ENCODE data around the gene CABLES1.

Gene CABLES1

DNA sequence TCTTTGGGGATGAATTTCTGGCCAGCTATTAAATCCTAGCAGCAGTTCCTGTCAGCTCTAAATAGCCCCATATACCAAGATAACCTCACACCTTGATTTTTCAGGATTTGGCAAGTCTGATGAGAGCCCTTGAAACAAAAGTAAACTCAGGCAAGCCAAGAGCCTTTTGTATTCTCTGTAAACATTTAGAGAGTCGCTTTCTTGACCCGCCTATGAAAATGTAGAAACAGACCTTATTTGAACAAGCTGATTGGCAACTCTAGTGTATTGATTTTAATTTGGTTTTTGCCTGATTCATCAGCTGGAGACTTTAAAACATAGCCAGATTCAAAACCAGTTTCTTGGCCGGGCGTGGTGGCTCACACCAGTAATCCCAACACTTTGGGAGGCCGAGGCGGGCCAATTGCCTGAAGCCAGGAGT is 43.4 kb downstream of the CABLES1 start:
- no peak overlapping the region for H3K27ac Mint-ChIP-seq
- H3K27me3 Mint-ChIP-seq, result no peaks in the 10 kb centered on the region
- peaks cover 6% of the 10 kb centered on the region for H3K4me1 Mint-ChIP-seq

DNA sequence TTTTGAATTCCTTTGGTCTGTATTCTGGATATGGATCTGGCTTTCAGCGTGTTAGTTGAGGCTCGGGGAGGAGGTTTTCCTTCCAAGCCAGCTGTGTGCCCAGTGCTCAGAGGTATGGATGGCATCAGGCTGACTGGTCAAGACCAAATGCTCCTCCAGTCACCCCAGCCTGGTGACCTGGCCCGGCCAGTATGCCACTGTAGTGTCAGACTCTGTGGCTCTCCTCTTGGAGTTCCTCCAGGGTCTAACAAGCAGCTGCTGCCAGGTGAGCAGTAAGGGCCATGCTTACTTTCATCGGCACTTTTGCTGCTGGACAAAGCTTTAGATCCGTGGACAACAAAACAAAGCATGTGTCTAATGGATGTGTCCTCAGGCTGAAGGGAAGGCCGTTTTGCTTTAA is 44.1 kb downstream of the CABLES1 start:
- no peak for DNase-seq
- Mint-ChIP-seq H3K27ac (no peak overlapping the region), H3K36me3 (ENCODE audit: low read depth) (no peaks in the 10 kb centered on the region), H3K4me3 (no peak overlapping the region), H3K4me1 (peaks cover 6% of the 10 kb centered on the region), H3K27me3 (no peaks in the 10 kb centered on the region), H3K9me3 (no peaks in the 10 kb centered on the region)
- no peak for ATAC-seq

More for the DNA sequence above, 43.4 kb downstream of the CABLES1 start:
- ATAC-seq (no peak), DNase-seq (no peak)
- no peaks in the 10 kb centered on the region for H3K36me3 Mint-ChIP-seq (ENCODE audit: low read depth)
- H3K9me3 Mint-ChIP-seq, result no peaks in the 10 kb centered on the region
- no peak overlapping the region for H3K4me3 Mint-ChIP-seq

DNA sequence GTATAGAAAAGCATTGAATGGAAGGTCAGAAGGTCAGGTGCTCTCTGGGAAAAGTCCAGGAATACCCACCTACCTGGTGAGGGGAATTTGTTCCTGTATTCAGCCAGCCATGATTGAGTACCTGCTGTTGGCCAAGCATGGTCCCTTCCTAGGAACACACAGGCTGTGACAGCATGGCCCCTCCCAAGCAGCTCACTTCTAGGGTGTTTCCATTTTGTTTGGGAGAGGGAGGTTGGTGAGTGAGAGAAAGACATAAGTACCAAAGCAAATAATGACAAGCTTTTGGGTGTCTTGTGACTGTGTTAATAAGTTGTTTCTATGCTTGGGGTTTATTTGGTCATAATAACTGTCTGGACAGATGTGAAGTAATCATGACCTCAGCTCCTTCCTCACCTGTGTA is 46.3 kb downstream of the CABLES1 start:
- Mint-ChIP-seq H3K27ac (no peak overlapping the region), H3K4me1 (peaks cover 6% of the 10 kb centered on the region), H3K27me3 (no peaks in the 10 kb centered on the region)

DNA sequence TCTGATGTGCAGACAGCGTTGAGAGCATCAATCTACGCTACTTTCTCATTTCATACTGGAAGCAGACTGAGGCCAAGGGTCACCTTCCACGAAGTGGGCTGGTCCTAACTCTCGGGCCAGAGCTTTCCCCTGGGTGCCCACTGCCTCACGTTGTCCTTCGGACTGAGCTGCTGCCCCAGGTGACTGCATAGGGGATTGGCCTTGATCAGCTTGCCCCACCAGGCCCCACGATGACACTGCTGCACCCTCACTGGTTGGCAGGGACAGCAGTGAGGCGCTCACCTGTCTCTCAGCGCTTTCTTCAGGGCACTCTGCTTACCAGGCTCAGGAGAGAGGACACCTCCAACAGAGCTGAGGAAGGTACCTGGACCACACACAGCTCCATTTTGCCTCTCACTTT is 47.3 kb downstream of the CABLES1 start:
- DNase-seq (no peak), ATAC-seq (no peak)
- H3K27ac Mint-ChIP-seq, result no peak overlapping the region
- no peaks in the 10 kb centered on the region for H3K36me3 Mint-ChIP-seq (ENCODE audit: low read depth)
- H3K27me3 Mint-ChIP-seq, result no peaks in the 10 kb centered on the region
- no peak overlapping the region for H3K4me3 Mint-ChIP-seq
- no peaks in the 10 kb centered on the region for H3K9me3 Mint-ChIP-seq
- H3K4me1 Mint-ChIP-seq, result peaks cover 6% of the 10 kb centered on the region

More for the DNA sequence above, 46.3 kb downstream of the CABLES1 start:
- Mint-ChIP-seq H3K36me3 (ENCODE audit: low read depth) (no peaks in the 10 kb centered on the region), H3K9me3 (no peaks in the 10 kb centered on the region), H3K4me3 (no peak overlapping the region)
- ATAC-seq (no peak), DNase-seq (no peak)

DNA sequence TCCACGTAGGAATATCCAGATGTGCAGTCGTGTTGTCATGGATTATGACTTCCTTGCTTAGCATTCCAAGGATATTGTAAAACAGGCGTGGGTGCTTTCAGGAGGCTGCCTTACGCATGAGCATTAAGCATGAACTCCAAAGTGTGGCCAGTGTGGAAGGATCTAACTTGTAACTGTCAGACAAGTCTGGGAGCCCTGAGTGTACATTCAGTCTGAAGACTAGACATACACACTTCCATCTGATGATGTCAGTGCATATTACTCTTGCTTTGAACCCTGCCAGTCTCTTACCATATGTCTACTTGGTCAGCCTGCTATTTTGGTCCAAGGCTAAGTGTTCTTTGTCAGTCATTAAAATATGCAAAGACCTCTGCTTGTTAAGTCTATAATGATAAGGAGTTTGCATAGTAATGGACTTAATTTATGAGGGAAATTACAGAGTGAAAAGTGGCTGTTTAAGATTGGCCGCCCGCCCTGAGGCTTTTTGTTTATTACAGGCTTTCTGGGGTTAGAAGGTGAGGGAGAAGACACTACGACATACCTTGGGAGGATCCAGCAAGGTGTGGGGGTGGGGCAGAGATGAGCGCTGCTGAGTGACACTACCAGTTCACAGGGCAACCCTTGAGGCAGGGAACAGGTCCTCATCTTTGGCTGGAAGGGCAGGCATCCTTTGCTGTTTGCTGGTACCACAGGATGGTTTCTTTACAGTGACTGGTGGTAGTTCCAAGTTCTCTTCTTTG is 48.3 kb downstream of the CABLES1 start:
- no peak overlapping the region for H3K4me3 Mint-ChIP-seq
- no peaks in the 10 kb centered on the region for H3K36me3 Mint-ChIP-seq (ENCODE audit: low read depth)
- no peaks in the 10 kb centered on the region for H3K27me3 Mint-ChIP-seq
- H3K27ac Mint-ChIP-seq, result no peak overlapping the region
- no peaks in the 10 kb centered on the region for H3K9me3 Mint-ChIP-seq
- DNase-seq (no peak), ATAC-seq (no peak)
- H3K4me1 Mint-ChIP-seq, result peaks cover 6% of the 10 kb centered on the region

DNA sequence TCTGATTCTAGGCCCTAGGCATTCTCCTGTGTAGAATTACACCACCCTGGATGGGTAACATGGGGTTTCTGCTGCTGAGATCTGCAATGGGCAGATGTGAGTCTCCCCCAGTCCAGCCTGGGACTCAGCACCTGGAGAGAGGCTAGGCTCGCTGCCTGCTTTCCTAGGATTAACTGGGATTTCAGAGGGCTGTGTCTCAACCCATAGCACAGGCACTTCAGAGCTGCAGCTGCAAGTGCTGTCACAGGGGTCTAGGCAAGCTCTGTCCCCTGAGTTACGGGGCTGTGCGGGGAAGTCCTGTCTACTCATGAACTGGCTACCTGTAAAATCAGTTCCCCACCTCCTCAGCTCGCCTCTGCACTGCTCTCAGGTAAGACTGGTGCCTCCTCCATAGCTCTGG is 51.5 kb downstream of the CABLES1 start:
- Mint-ChIP-seq H3K27me3 (no peaks in the 10 kb centered on the region), H3K9me3 (no peaks in the 10 kb centered on the region), H3K27ac (no peak overlapping the region), H3K36me3 (ENCODE audit: low read depth) (no peaks in the 10 kb centered on the region), H3K4me1 (no peaks in the 10 kb centered on the region), H3K4me3 (no peak overlapping the region)
- DNase-seq, result no peak
- ATAC-seq, result no peak

DNA sequence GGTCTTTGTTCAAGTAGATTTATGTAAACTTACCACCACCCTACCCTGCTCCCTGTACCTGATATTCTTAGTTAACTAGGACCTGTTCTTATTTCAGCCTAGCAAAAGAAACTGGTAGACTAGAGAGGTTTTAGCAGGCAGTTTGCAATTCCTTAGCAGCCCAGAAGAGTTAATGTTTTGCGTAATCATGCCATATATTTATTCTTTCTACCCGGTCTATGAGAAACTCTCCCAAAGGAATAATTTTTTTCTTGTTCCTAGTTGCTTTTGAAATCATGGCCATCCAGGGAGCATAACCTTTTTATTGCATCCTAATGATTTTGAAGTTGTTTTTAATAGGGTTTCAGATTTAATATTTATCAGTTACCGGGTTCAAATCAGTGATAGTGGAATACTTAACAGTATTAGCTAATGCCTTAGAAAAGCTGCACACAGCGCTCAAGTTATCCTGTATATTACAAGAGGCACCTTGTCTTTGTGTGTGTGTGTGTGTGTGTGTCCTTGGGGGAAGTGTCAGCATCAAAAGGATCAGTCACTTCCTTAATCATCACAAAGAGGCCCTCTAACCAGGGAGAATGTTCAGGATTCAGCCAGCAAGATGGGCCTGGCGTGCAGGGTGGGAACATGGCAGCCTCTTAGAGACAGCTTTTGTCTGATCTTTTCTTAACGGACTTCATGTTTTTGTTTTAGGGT is 52.9 kb downstream of the CABLES1 start:
- peaks cover 2% of the 10 kb centered on the region for H3K4me1 Mint-ChIP-seq
- no peaks in the 10 kb centered on the region for H3K9me3 Mint-ChIP-seq
- H3K4me3 Mint-ChIP-seq, result no peak overlapping the region
- DNase-seq (no peak), ATAC-seq (no peak)
- no peaks in the 10 kb centered on the region for H3K27me3 Mint-ChIP-seq
- H3K27ac Mint-ChIP-seq, result no peak overlapping the region
- no peaks in the 10 kb centered on the region for H3K36me3 Mint-ChIP-seq (ENCODE audit: low read depth)

DNA sequence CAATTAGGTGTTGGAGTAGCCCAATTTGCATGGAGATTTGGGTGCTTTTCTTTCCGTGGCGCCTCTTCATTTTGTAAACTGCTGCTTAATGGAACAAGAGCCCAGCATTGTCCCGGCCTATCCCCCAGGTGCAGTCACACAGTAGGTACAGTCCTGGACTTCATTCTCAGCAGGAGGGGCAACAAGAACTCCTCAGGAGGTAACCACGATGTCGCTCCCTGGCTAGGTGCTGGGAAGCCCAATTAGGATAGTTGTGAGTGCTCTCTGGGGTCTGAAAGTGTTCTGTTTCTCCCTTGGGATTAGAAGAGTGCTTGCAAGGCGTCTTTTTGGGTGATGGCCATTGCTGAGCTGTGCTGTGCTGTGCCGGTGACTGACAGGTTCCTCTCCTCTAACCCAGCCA is 53.8 kb downstream of the CABLES1 start:
- DNase-seq (no peak), ATAC-seq (no peak)
- no peaks in the 10 kb centered on the region for H3K9me3 Mint-ChIP-seq
- no peaks in the 10 kb centered on the region for H3K27me3 Mint-ChIP-seq
- no peak overlapping the region for H3K27ac Mint-ChIP-seq
- no peak overlapping the region for H3K4me3 Mint-ChIP-seq
- H3K36me3 Mint-ChIP-seq (ENCODE audit: low read depth), result peaks cover under 1% of the 10 kb centered on the region
- peaks cover 2% of the 10 kb centered on the region for H3K4me1 Mint-ChIP-seq

DNA sequence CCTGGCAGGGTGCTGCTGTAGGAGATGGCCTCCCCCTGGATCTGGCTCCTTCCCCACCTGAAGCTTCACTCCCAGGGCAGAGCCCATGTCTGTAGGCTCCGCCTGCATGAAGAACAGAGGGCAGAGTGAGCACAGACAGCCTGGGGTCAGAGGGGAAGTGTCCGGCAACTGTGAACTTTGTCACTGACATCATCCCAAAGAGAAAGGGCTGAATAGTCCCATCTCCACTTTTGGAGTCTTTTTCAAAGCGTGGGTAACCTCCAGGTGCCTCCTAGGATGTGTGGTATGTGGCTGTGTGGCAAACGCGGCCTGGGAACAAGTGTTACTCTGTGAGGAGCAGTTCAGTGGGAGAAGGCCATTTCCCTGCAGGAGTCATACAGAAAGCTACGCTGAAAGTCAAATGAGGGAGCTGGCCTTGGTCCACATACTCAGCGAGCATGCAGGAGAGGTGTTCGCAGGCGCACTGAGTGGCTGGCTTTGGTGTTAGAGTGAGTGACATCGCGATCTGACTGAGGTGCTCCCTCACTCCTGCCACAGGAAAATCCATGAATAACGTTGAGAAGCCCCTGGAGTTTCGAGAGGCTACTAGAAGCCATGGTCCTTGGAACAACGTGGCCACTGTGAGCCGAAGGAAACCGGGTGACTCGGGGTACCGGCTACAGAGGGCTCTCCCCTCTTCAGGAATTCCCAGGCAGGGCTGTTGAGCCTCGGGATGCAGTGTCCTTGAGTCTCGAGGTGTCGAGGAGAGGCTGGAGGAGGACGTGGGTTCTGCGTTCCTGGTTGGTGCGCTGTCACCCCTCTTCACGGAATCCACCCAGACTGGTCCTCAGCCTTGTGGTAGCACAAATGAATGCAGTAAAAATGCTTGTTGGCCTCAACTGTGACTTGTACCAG is 54.7 kb downstream of the CABLES1 start:
- Mint-ChIP-seq H3K4me3 (no peak overlapping the region), H3K27me3 (no peaks in the 10 kb centered on the region), H3K36me3 (ENCODE audit: low read depth) (peaks cover 3% of the 10 kb centered on the region), H3K4me1 (peaks cover 2% of the 10 kb centered on the region), H3K9me3 (no peaks in the 10 kb centered on the region), H3K27ac (no peak overlapping the region)
- DNase-seq (no peak), ATAC-seq (no peak)

DNA sequence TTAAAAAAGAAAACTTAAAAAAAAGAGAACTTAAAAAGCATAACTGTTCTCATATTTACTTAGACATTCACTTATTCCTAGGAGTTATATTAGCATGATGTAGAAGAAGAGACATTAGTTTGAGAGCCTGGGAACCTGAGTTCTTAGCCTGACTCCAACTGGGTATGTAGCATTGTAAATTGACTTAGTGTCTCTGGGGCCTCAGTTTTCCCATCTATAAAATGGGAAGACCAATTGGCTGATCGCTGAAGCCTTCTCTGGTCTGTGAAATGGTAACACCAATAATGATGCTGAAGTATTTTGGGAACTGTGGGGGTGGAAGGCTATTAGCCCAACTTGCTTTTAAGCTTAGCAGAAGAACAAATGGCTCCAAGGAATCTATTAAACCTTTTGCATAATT is 55.9 kb downstream of the CABLES1 start:
- Mint-ChIP-seq H3K36me3 (ENCODE audit: low read depth) (peaks cover 3% of the 10 kb centered on the region), H3K4me3 (no peak overlapping the region), H3K27ac (no peak overlapping the region), H3K9me3 (no peaks in the 10 kb centered on the region), H3K4me1 (peaks cover 2% of the 10 kb centered on the region), H3K27me3 (no peaks in the 10 kb centered on the region)
- ATAC-seq (no peak), DNase-seq (no peak)

DNA sequence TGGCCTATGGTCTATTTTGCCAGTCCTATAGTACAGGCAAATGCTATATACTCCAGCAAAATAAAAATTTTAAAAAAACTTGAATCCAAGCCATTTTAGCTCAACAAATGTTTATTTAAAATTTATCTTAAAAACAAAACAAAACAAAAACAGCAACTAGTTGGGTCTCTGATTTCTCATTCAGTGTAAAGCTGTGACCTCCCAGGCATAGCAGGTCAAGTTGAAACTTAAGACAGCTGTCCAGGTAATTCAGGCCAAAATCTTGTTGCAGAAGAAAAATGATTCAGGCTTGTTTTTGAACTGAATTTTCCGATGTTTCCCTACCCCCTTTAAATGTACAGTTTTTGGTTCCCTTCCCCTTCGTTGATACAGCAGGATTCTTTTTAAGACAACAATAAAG is 58.5 kb downstream of the CABLES1 start:
- Mint-ChIP-seq H3K36me3 (ENCODE audit: low read depth) (peaks cover 3% of the 10 kb centered on the region), H3K4me3 (no peak overlapping the region), H3K4me1 (peaks cover 2% of the 10 kb centered on the region), H3K27ac (no peak overlapping the region), H3K27me3 (no peaks in the 10 kb centered on the region), H3K9me3 (no peaks in the 10 kb centered on the region)
- ATAC-seq (no peak), DNase-seq (no peak)

DNA sequence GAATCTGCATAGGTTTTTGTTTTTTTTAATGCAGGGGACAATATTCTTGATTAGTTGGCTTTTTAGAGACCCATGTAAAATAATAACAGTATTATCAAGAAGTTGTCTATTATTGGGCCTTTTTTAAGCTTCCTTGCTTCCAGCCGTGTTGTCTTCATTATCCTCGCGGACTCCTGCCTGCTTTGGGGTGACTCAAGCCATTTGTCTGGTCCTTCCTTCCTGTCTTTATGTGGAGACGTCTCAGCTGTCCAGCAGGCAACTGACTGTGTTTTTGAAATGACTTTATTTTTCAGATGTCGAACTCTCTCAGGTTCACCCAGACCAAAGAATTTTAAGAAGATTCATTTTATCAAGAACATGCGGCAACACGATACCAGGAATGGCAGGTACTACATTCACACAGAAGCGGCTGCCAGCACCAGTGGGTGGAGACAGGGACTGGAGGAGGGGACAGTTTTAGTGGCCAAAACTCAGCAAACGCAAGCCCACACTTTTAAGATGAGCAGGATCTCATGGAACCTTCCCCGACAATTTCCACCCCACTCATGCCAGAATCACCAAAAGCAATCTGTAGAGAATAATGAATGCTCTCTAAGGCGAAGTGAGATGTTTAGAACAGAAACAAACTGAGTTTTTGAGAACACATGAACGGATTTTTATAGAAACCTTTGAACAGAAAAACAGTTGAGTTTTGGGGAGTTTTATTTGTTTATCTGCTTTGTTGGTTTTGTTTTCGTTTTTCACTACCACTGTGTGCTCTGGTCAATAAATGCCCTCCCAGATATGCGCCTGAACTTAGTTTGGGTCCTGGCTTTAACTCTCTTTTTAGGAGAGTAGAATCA is 59.1 kb downstream of the CABLES1 start:
- no peak for ATAC-seq
- H3K4me1 Mint-ChIP-seq, result peaks cover 2% of the 10 kb centered on the region
- peaks cover 3% of the 10 kb centered on the region for H3K36me3 Mint-ChIP-seq (ENCODE audit: low read depth)
- no peak overlapping the region for H3K27ac Mint-ChIP-seq
- no peaks in the 10 kb centered on the region for H3K9me3 Mint-ChIP-seq
- no peaks in the 10 kb centered on the region for H3K27me3 Mint-ChIP-seq
- DNase-seq, result no peak
- H3K4me3 Mint-ChIP-seq, result no peak overlapping the region

DNA sequence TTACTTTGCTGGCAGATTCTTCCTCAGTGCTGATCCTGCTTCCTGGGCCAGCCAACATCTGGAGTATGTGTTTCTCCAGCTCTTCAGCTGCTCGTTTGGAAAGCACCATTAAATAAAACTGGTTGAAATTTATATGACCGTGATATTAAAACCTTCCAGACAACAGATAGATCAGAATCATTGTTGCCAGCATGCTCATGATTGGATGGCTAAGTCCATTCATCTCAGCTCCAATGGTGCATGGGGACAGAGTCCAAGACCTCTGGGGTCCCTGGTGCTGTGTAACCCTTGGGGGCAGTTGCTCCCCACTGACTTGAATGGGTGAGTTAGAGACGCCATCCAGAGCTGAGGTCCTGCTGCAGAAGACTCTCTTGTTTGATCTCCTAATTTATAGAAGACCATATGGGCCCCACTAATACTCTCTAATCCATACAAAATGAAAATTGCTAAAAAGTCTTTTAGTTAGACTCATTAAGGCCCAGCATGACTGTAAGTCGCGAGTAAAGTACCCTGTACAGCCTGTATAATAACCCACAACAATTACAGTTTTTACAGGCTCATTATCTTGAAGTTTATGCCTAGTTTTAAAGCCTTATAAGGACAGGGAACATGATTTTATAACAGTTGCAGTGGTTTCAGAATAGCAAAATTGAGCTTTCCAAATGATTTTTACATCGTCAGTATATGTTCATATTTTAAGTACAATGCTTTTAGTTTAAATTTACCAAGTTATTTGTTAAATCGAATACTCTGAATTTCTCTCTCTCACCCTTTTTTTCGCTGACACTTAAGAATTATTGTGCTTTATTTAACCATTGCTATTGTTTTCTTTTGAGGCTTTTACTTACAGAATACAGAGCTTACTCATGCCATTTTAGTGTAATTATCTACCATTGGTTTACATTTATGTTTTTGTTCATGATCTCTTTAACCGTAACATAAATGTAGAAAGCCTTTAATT is 60.0 kb downstream of the CABLES1 start:
- Mint-ChIP-seq H3K4me1 (peaks cover 2% of the 10 kb centered on the region), H3K27me3 (no peaks in the 10 kb centered on the region), H3K27ac (no peak overlapping the region), H3K4me3 (no peak overlapping the region), H3K9me3 (no peaks in the 10 kb centered on the region), H3K36me3 (ENCODE audit: low read depth) (peaks cover 3% of the 10 kb centered on the region)
- DNase-seq (no peak), ATAC-seq (no peak)
